Kidney epithelial cell (primary cell): Measurements from ENCODE around the gene RGL3. TPM values are rescaled to one million over a fixed set of nuclear protein-coding genes. Genes with fewer than 3 reads are reported as not detected.
A peak's percentile ranks its signal among the peaks of the same experiment; 100 is the strongest.

ENCODE experiments used
- DNase-seq: peaks from one replicate; pipeline ENCODE4 v3.0.0-alpha.2; 2010; ENCODE audit warnings: low read depth
- H3K27me3 ChIP-seq: 2 replicates; pipeline ENCODE4 v1.6.0; 2011; ENCODE audit warnings: low read length; ENCODE audit not compliant: control insufficient read depth, insufficient read depth
- H3K36me3 ChIP-seq: 2 replicates; pipeline ENCODE4 v1.5.1; 2011; ENCODE audit warnings: low read length; ENCODE audit not compliant: control insufficient read depth, insufficient read depth
- H3K4me3 ChIP-seq: 2 replicates; pipeline ENCODE4 v1.5.1; 2011; ENCODE audit warnings: low read depth, mild to moderate bottlenecking, control low read depth, low read length
- CTCF ChIP-seq: IDR thresholded peaks from 2 replicates; pipeline ENCODE4 v1.5.1; 2011; ENCODE audit warnings: mild to moderate bottlenecking, moderate library complexity, low read length, control low read depth, inconsistent platforms; ENCODE audit not compliant: insufficient read depth, poor library complexity, severe bottlenecking
- total RNA-seq: library from RNA; depleted of rRNA; stranded (reverse); fragments of >200 nt; gene quantifications from 2 replicates; pipeline ENCODE4 v1.2.3, GENCODE V29; 2015

The RGL3 gene
- total RNA-seq, 1 donor from 2014 or later: 10.2 TPM

DNA sequence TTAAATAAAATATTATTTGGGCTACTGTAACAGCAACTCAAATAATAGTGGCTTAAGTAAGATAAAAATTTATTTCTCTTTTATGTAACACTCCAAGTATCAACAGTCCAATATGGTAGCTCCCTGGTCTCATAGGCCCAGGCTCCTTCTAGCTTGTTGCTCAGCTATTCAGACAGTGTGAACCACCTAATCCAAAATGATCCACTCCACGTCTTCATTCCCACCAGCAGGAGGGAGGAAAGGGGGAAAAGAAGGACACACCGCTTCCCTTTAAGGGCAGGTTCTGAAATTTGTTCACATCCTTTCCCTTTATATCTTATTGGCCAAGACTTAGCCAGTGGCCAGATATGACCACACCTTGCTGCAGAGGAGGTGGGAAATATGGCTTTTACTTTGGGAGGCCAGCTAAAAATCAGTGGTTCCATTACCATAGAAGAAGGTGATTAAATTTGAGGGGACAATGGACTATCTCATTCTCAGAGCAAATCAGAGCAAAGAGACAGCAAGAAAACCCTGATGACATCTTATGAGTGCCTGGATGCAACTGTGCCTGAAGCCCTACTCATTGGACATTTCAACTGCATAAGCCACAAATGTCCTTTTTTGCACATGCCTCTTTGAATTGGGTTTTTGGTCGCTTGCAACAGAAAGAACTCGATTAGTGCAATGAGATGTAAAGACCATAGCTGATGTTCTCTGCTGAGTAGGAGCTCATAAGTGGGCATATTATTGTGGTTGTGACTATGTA, 28.0 kb downstream of the RGL3 start:
- Histone ChIP-seq H3K27me3 (no peaks in the 10 kb centered on the region), H3K36me3 (no peaks in the 10 kb centered on the region), H3K4me3 (no peak overlapping the region)
- no peak for TF ChIP-seq CTCF
- DNase-seq: no peak

- TF ChIP-seq CTCF: no peak
- Histone ChIP-seq H3K27me3 (no peaks in the 10 kb centered on the region), H3K36me3 (no peaks in the 10 kb centered on the region), H3K4me3 (no peak overlapping the region)
- no peak for DNase-seq
Measured at GRCh38 chr19:11390359-11390758, 28.8 kb downstream of the RGL3 start.

DNA sequence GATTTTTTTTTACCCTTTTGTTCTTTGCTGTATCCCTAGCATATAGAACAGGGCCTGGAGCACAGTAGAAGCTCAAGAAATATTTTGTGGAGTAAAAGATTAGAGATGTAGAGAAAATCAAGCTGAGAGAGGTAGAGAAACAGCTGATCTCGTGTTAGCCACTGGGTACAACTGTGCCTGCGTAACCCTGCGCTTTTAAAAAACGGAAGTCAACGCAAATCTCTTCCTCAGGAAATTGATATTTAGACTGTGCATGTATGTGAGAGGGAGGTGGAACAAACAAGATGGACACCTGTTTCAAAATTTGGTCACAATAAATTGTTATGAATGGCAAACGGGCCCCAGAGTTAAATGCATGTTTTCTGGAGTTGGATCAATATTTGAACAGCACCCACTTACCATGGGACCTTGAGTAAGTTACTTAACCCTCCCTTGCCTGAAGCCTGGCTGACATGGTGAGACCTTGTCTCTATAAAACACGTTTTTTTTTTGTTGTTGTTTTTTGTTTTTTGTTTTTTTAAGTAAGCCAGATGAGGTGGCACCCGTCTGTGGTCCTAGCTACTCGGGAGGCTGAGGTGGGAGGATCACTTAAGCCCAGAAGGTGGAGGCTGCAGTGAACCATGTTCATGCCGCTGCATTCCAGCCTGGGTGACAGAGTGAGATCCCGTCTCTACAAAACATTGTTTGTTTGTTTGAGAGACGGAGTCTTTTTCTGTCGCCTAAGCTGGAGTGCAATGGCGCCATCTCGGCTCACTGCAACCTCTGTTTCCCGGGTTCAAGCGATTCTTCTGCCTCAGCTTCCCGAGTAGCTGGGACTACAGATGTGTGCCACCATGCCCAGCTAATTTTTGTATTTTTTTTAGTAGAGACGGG, 31.7 kb downstream of the RGL3 start:
- no peak overlapping the region for H3K4me3 ChIP-seq
- no peak for DNase-seq
- no peak for TF ChIP-seq CTCF
- H3K36me3 ChIP-seq: no peaks in the 10 kb centered on the region
- H3K27me3 ChIP-seq: peaks cover 7% of the 10 kb centered on the region

- DNase-seq: no peak
- Histone ChIP-seq H3K36me3 (no peaks in the 10 kb centered on the region), H3K4me3 (no peak overlapping the region), H3K27me3 (peaks cover 12% of the 10 kb centered on the region)
- no peak for TF ChIP-seq CTCF
Measured at GRCh38 chr19:11384778-11385129, 34.4 kb downstream of the RGL3 start.

DNA sequence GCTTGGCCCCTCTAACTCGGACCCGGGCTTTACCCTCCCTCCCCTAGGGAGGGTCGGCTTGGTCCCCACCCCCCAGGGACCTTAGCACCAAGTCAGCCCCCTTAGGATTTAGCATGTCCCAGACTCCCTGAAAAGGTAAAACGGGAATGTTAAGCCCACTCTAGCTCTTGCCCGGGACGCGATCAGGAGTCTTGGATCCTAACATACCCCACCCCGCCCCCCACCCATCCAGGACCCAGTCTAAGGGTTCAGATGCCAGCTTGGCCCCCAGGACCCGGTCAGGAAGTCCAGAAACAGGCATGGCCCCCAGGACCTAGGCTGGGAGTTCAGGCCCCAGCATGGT, 35.4 kb downstream of the RGL3 start:
- no peak for TF ChIP-seq CTCF
- H3K4me3 ChIP-seq: peak overlapping the region; percentile 36
- peaks cover 12% of the 10 kb centered on the region for H3K27me3 ChIP-seq
- no peaks in the 10 kb centered on the region for H3K36me3 ChIP-seq
- no peak for DNase-seq
